HCT116 (cell line): ENCODE data around the gene CACNA1F. TPM values are rescaled to one million over a fixed set of nuclear protein-coding genes. Genes with fewer than 3 reads are reported as not detected.

Experiments used
- ATAC-seq: fragments of 200-7000 bp; cut with Tn5 transposase; 2 replicates; pipeline ENCODE4 v1.9.1; 2020; ENCODE audit warnings: mild to moderate bottlenecking, moderate library complexity
- BruUV-seq: library from RNA; stranded (reverse); fragments of 400-500 nt; replicated peaks from 2 replicates; lab custom pipeline; 2021; lab: Mats Ljungman, UMichigan
- CTCF ChIA-PET: fragments of 300-600 bp; sonication (Branson Sonifier 250); formaldehyde crosslinking; loops from one replicate; lab custom pipeline; 2021; ENCODE audit warnings: antibody characterized with exemption; lab: Charles Lee
- POLR2A ChIA-PET: fragments of 300-600, 350-600 bp; sonication (Branson Sonifier 250); formaldehyde crosslinking; loops from one replicate; lab custom pipeline; 2021; ENCODE audit warnings: antibody characterized with exemption; lab: Charles Lee
- RAD21 ChIA-PET, 2 experiments: fragments of 300-600 bp; sonication (Branson Sonifier 250); formaldehyde crosslinking; loops; one replicate each; lab custom pipeline; 2023; ENCODE audit warnings: low total read pairs in 2 of 2; ENCODE audit not compliant: uncharacterized antibody in 2 of 2, unreplicated experiment in 2 of 2, low non-redundant PET in 1 of 2; lab: Charles Lee
- DNase-seq: peaks from one replicate; pipeline ENCODE4 v3.0.0-alpha.2; 2010; ENCODE audit warnings: low read depth, low spot score
- H2AFZ ChIP-seq: fragments of 200-600 bp; shearing (Covaris generic), sonication (generic); 2 replicates; pipeline ENCODE4 v1.6.1; 2017; ENCODE audit warnings: low read depth, mixed run types, mixed read lengths, antibody characterized with exemption, low read length; ENCODE audit not compliant: poor library complexity, severe bottlenecking
- H3K27ac ChIP-seq: 2 replicates; pipeline ENCODE4 v1.5.1; 2012; ENCODE audit warnings: low read depth, low read length
- H3K27me3 ChIP-seq: fragments of 200-600 bp; sonication (generic); 2 replicates; pipeline ENCODE4 v1.6.1; 2016; ENCODE audit warnings: mixed run types, low read length, mixed read lengths; ENCODE audit not compliant: insufficient read depth
- H3K36me3 ChIP-seq, 2 experiments: fragments of 200-500 bp in 1 of 2; fragments of 200-600 bp in 1 of 2; sonication (Bioruptor generic) in 1 of 2; sonication (generic) in 1 of 2; 2 replicates each; pipeline versions ENCODE4 v1.5.1 to v1.6.1; 2014 to 2016; ENCODE audit warnings: low read length in 2 of 2, inconsistent platforms in 1 of 2, mixed read lengths in 1 of 2, mixed run types in 1 of 2; ENCODE audit not compliant: insufficient read depth in 2 of 2, control insufficient read depth in 1 of 2
- H3K4me1 ChIP-seq, 2 experiments: fragments of 200-600 bp in 1 of 2; sonication (generic) in 1 of 2; 2 replicates each; pipeline versions ENCODE4 v1.5.1 to v1.6.1; 2012 to 2017; ENCODE audit warnings: low read length in 2 of 2, inconsistent platforms in 1 of 2, mild to moderate bottlenecking in 1 of 2, mixed read lengths in 1 of 2, mixed run types in 1 of 2, moderate library complexity in 1 of 2; ENCODE audit not compliant: insufficient read depth in 2 of 2, control insufficient read depth in 1 of 2
- H3K4me2 ChIP-seq: fragments of 200-600 bp; sonication (generic); 2 replicates; pipeline ENCODE4 v1.6.1; 2017; ENCODE audit warnings: mixed run types, low read length, mixed read lengths
- H3K4me3 ChIP-seq, 2 experiments: fragments of 200-600 bp in 1 of 2; sonication (generic) in 1 of 2; replicated peaks in 1 of 2; 2 replicates each; pipeline ENCODE4 v1.5.1; 2011 to 2016; ENCODE audit warnings: low read length in 2 of 2, control low read depth in 1 of 2, low read depth in 1 of 2, mild to moderate bottlenecking in 1 of 2, mixed read lengths in 1 of 2, mixed run types in 1 of 2
- H3K79me2 ChIP-seq: fragments of 200-600 bp; sonication (generic); 2 replicates; pipeline ENCODE4 v1.6.1; 2017; ENCODE audit warnings: mild to moderate bottlenecking, mixed run types, low read length, moderate library complexity, mixed read lengths; ENCODE audit not compliant: insufficient read depth
- H3K9ac ChIP-seq: fragments of 200-600 bp; sonication (generic); 2 replicates; pipeline ENCODE4 v1.6.1; 2016; ENCODE audit warnings: low read length, mixed read lengths
- H3K9me2 ChIP-seq: fragments of 200-600 bp; sonication (generic), shearing (Covaris generic); 2 replicates; pipeline ENCODE4 v1.6.1; 2017; ENCODE audit warnings: mixed run types, mild to moderate bottlenecking, moderate library complexity; ENCODE audit not compliant: insufficient read depth
- H3K9me3 ChIP-seq, 2 experiments: fragments of 200-500 bp in 1 of 2; fragments of 200-600 bp in 1 of 2; sonication (Bioruptor generic) in 1 of 2; sonication (generic) in 1 of 2; 2 replicates each; pipeline ENCODE4 v1.6.1; 2014 to 2017; ENCODE audit warnings: low read length in 2 of 2, mixed read lengths in 2 of 2, inconsistent platforms in 1 of 2, low read depth in 1 of 2, mild to moderate bottlenecking in 1 of 2, mixed run types in 1 of 2, moderate library complexity in 1 of 2; ENCODE audit not compliant: control insufficient read depth in 1 of 2, insufficient read depth in 1 of 2
- H4K20me1 ChIP-seq: fragments of 200-600 bp; sonication (generic), shearing (Covaris generic); 2 replicates; pipeline ENCODE4 v1.6.1; 2017; ENCODE audit warnings: mixed run types, mild to moderate bottlenecking, moderate library complexity; ENCODE audit not compliant: insufficient read depth
- CBX3 ChIP-seq: IDR thresholded peaks from 2 replicates; pipeline ENCODE4 v1.6.1; 2012; ENCODE audit warnings: low read depth
- CEBPB ChIP-seq: IDR thresholded peaks from 2 replicates; pipeline ENCODE4 v1.6.1; 2012; ENCODE audit warnings: low read depth
- EGR1 ChIP-seq: IDR thresholded peaks from 2 replicates; pipeline ENCODE4 v1.6.1; 2012; ENCODE audit warnings: low read depth
- ELF1 ChIP-seq: IDR thresholded peaks from 2 replicates; pipeline ENCODE4 v1.6.1; 2012; ENCODE audit warnings: low read depth, borderline replicate concordance
- EZH2phosphoT487 ChIP-seq: fragments of 200-600 bp; IDR thresholded peaks from 2 replicates; pipeline ENCODE4 v1.6.1; 2018; ENCODE audit warnings: antibody characterized with exemption, borderline replicate concordance
- JUND ChIP-seq: IDR thresholded peaks from 2 replicates; pipeline ENCODE4 v1.6.1; 2012
- POLR2A ChIP-seq: IDR thresholded peaks from 2 replicates; pipeline ENCODE4 v1.7.0; 2011; ENCODE audit warnings: borderline replicate concordance; ENCODE audit not compliant: insufficient read depth, insufficient read length; ENCODE audit errors: extremely low read depth
- POLR2AphosphoS5 ChIP-seq: IDR thresholded peaks from 2 replicates; pipeline ENCODE4 v1.6.1; 2011; ENCODE audit warnings: mild to moderate bottlenecking, low read depth, low read length, moderate library complexity
- RAD21 ChIP-seq: IDR thresholded peaks from 2 replicates; pipeline ENCODE4 v1.6.1; 2012; ENCODE audit warnings: low read depth, mild to moderate bottlenecking
- REST ChIP-seq: IDR thresholded peaks from 2 replicates; pipeline ENCODE4 v1.6.1; 2012; ENCODE audit warnings: low read depth
- SIN3A ChIP-seq: IDR thresholded peaks from 2 replicates; pipeline ENCODE4 v1.6.1; 2012; ENCODE audit warnings: low read depth
- SP1 ChIP-seq: IDR thresholded peaks from 2 replicates; pipeline ENCODE4 v1.6.1; 2012; ENCODE audit warnings: low read depth
- SRF ChIP-seq: IDR thresholded peaks from 2 replicates; pipeline ENCODE4 v1.6.1; 2012; ENCODE audit warnings: low read depth
- TCF7L2 ChIP-seq: IDR thresholded peaks from 2 replicates; pipeline ENCODE4 v1.7.0; 2011; ENCODE audit warnings: borderline replicate concordance, inconsistent platforms; ENCODE audit not compliant: insufficient read depth, insufficient read length; ENCODE audit errors: extremely low read depth
- YY1 ChIP-seq: IDR thresholded peaks from 2 replicates; pipeline ENCODE4 v1.6.1; 2011; ENCODE audit warnings: low read length, low read depth, moderate library complexity, mild to moderate bottlenecking; ENCODE audit not compliant: insufficient replicate concordance; ENCODE audit errors: extremely low read depth
- ZBTB33 ChIP-seq: IDR thresholded peaks from 2 replicates; pipeline ENCODE4 v1.6.1; 2011; ENCODE audit warnings: mild to moderate bottlenecking, low read length, moderate library complexity; ENCODE audit not compliant: insufficient replicate concordance; ENCODE audit errors: extremely low read depth
- ZFX ChIP-seq: fragments of 450-650 bp; IDR thresholded peaks from 2 replicates; pipeline ENCODE4 v1.6.1; 2017
- ZNF274 ChIP-seq: fragments of 200-500 bp; sonication (Bioruptor generic); IDR thresholded peaks from 2 replicates; pipeline ENCODE4 v1.6.1; 2014; ENCODE audit warnings: mild to moderate bottlenecking, low read depth, low read length, inconsistent platforms
- intact Hi-C: fragments of 100-400 bp; cut with micrococcal nuclease; formaldehyde crosslinking; loops from 2 replicates; pipeline ENCODE4 v1.10.0; 2022
- total RNA-seq: library from RNA; stranded (reverse); gene quantifications from one replicate; pipeline ENCODE4 v1.2.1, GENCODE V29; 2021; ENCODE audit not compliant: unreplicated experiment
- TF ChIP-seq, protein P1 (sequence below): IDR thresholded peaks from 2 replicates; pipeline ENCODE4 v1.6.1; 2012
- TF ChIP-seq, protein P2 (sequence below), 3 experiments: fragments of 200-600 bp in 1 of 3; sonication (generic) in 1 of 3; IDR thresholded peaks in 2 of 3; conservative IDR thresholded peaks in 1 of 3; 2 replicates each; pipeline ENCODE4 v1.5.1; 2012 to 2017; ENCODE audit warnings: low read depth in 2 of 3, low read length in 2 of 3, antibody characterized with exemption in 1 of 3, borderline replicate concordance in 1 of 3, control low read depth in 1 of 3, mild to moderate bottlenecking in 1 of 3, mixed read lengths in 1 of 3, mixed run types in 1 of 3, moderate library complexity in 1 of 3; ENCODE audit not compliant: insufficient read depth in 1 of 3

CACNA1F gene
- total RNA-seq, 1 experiment from 2014 or later = not detected

- H3K4me1 ChIP-seq = peaks cover 11 to 52% of the 10 kb centered on the region in 2 experiments
- DNase-seq (no peak), ATAC-seq (no peak)
- H4K20me1 ChIP-seq = no peaks in the 10 kb centered on the region
- H3K9ac ChIP-seq = peak overlapping the region; percentile 71
- RAD21 ChIA-PET = no interaction called here
- H3K4me2 ChIP-seq = peak overlapping the region; percentile 89
- H3K9me2 ChIP-seq = no peaks in the 10 kb centered on the region
- CTCF ChIA-PET = interaction anchor here (1.6 to 2.6 kb wide), 3 partner anchors 12 to 25 kb away, joined by 5 to 20 read pairs (median 6); no protein-coding TSS in a partner anchor
- no peaks in the 10 kb centered on the region for H3K27me3 ChIP-seq
- H3K36me3 ChIP-seq = no peaks in the 10 kb centered on the region
- BruUV-seq = no TSS peak
- no peak overlapping the region for H2AFZ ChIP-seq
- H3K79me2 ChIP-seq = peaks cover 10% of the 10 kb centered on the region
- POLR2A ChIA-PET = interaction anchor here (1.1 to 3.0 kb wide), 4 partner anchors 12 to 23 kb away, joined by 3 to 21 read pairs (median 8); no protein-coding TSS in a partner anchor
- no peaks in the 10 kb centered on the region for H3K9me3 ChIP-seq
- intact Hi-C loops = loop anchor here (5.0 to 10.0 kb wide), 2 partner anchors 45 to 123 kb away; partner anchors contain the start of genes GPKOW and TFE3
- H3K27ac ChIP-seq = peak overlapping the region; percentile 95
- H3K4me3 ChIP-seq = peak overlapping the region; percentile 47 to 60
- TF ChIP-seq EZH2phosphoT487 (no peak), CBX3 (no peak), CEBPB (no peak), EGR1 (no peak), JUND (no peak), POLR2A (no peak), ZBTB33 (no peak), SP1 (no peak), YY1 (no peak), SIN3A (no peak), SRF (no peak), ZNF274 (no peak), ZFX (no peak), ELF1 (no peak), POLR2AphosphoS5 (no peak), RAD21 (no peak), TCF7L2 (no peak), REST (no peak)
- TF ChIP-seq, protein P1, sequence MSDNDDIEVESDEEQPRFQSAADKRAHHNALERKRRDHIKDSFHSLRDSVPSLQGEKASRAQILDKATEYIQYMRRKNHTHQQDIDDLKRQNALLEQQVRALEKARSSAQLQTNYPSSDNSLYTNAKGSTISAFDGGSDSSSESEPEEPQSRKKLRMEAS = no peak
- TF ChIP-seq, protein P2, sequence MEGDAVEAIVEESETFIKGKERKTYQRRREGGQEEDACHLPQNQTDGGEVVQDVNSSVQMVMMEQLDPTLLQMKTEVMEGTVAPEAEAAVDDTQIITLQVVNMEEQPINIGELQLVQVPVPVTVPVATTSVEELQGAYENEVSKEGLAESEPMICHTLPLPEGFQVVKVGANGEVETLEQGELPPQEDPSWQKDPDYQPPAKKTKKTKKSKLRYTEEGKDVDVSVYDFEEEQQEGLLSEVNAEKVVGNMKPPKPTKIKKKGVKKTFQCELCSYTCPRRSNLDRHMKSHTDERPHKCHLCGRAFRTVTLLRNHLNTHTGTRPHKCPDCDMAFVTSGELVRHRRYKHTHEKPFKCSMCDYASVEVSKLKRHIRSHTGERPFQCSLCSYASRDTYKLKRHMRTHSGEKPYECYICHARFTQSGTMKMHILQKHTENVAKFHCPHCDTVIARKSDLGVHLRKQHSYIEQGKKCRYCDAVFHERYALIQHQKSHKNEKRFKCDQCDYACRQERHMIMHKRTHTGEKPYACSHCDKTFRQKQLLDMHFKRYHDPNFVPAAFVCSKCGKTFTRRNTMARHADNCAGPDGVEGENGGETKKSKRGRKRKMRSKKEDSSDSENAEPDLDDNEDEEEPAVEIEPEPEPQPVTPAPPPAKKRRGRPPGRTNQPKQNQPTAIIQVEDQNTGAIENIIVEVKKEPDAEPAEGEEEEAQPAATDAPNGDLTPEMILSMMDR (IDR thresholded peaks at IDR 0.05 in 2 of 3, conservative IDR thresholded peaks at IDR 0.05 in 1 of 3; ENCODE audit: borderline replicate concordance in 1 of 3, insufficient read depth in 1 of 3, low read depth in 2 of 3, low read length in 2 of 3) = no peak
These were observed 65.4 kb downstream of the CACNA1F start for GRCh38 chrX:49167740-49168108.
